Upper lobe of left lung (tissue), 6 donors: ENCODE measurements around the gene PABPN1L. TPM values are rescaled to one million over a fixed set of nuclear protein-coding genes. Genes with fewer than 3 reads are reported as not detected.

Source experiments
- ATAC-seq, 2 donors: fragments of 200-7000 bp; cut with Tn5 transposase; one replicate each; pipeline ENCODE4 v1.9.1; 2022; ENCODE audit warnings: mild to moderate bottlenecking in 2 of 2, moderate library complexity in 2 of 2; ENCODE audit not compliant: low FRiP score in 2 of 2
- DNase-seq, 2 donors: peaks; one replicate each; pipeline ENCODE4 v3.0.0-alpha.2; 2019 to 2020
- H3K27ac ChIP-seq, 4 donors: fragments of 200-600 bp; sonication (generic); one replicate each; pipeline ENCODE4 v1.5.1; 2016 to 2019
- H3K27me3 ChIP-seq, 4 donors: fragments of 200-600 bp; sonication (generic); one replicate each; pipeline ENCODE4 v1.5.1; 2017 to 2019
- H3K36me3 ChIP-seq, 4 donors: fragments of 200-600 bp; sonication (generic); one replicate each; pipeline ENCODE4 v1.5.1; 2016 to 2019
- H3K4me1 ChIP-seq, 4 donors: fragments of 200-600 bp; sonication (generic); one replicate each; pipeline ENCODE4 v1.5.1; 2018 to 2019
- H3K4me3 ChIP-seq, 4 donors: fragments of 200-600 bp; sonication (generic); one replicate each; pipeline ENCODE4 v1.5.1; 2017 to 2019; ENCODE audit warnings: mild to moderate bottlenecking in 2 of 4, moderate library complexity in 1 of 4
- H3K9me3 ChIP-seq, 4 donors: fragments of 200-600 bp; sonication (generic); one replicate each; pipeline ENCODE4 v1.5.1; 2018 to 2019
- CTCF ChIP-seq, 6 experiments: fragments of 450-650 bp in 4 of 6; fragments of 200-600 bp in 2 of 6; sonication (generic) in 2 of 6; IDR thresholded peaks; one replicate each; pipeline ENCODE4 v1.5.1; 2016 to 2019; ENCODE audit warnings: antibody characterized with exemption in 6 of 6
- EP300 ChIP-seq, 4 donors: sonication (generic); formaldehyde crosslinking; IDR thresholded peaks; one replicate each; pipeline ENCODE4 v1.5.1; 2017; ENCODE audit warnings: antibody characterized with exemption in 4 of 4, control low read depth in 2 of 4
- POLR2A ChIP-seq, 4 donors: fragments of 450-650 bp; IDR thresholded peaks; one replicate each; pipeline ENCODE4 v1.5.1; 2016 to 2017; ENCODE audit warnings: antibody characterized with exemption in 4 of 4, mild to moderate bottlenecking in 2 of 4
- POLR2AphosphoS5 ChIP-seq, 2 donors: sonication (generic); formaldehyde crosslinking; IDR thresholded peaks; one replicate each; pipeline ENCODE4 v1.5.1; 2017; ENCODE audit warnings: antibody characterized with exemption in 2 of 2
- WGBS, 2 donors: methylation state at CpG; one replicate each; pipeline ENCODE4 v1.1.5; 2017 to 2018; 5-methylcytosine and 5-hydroxymethylcytosine counted together
- total RNA-seq, 6 donors: library from RNA; depleted of rRNA in 4 of 6; stranded (reverse); fragments of >200 nt in 4 of 6; gene quantifications; one replicate each; pipeline versions ENCODE4 v1.1.0 to v1.2.1, GENCODE V29; 2016 to 2021
- donor health status: DM: no; HTN: no; CAD: no; lungs with moderate emphysema.
- donor health status: DM: no; HTN: yes; CAD: no; lungs with severe emphysema.

The PABPN1L gene
- total RNA-seq, 6 donors from 2014 or later: 0.20 TPM; not detected in 5

- WGBS, 2 donors: 87% methylated on average over 20 of the region's 20 CpGs
- Histone ChIP-seq H3K4me3 (no peak overlapping the region), H3K9me3 (no peaks in the 10 kb centered on the region), H3K36me3 (peaks cover 3 to 46% (median 34%) of the 10 kb centered on the region in 4 donors), H3K27ac (no peak overlapping the region), H3K27me3 (no peaks in the 10 kb centered on the region), H3K4me1 (peaks cover 21 to 34% (median 26%) of the 10 kb centered on the region in 4 donors)
- TF ChIP-seq POLR2A (IDR thresholded peaks at IDR 0.05) (no peak), EP300 (IDR thresholded peaks at IDR 0.05) (no peak), CTCF (IDR thresholded peaks at IDR 0.05) (no peak), POLR2AphosphoS5 (IDR thresholded peaks at IDR 0.05) (no peak)
- no peak for DNase-seq
- no peak for ATAC-seq
Measured at GRCh38 chr16:88859381-88860091, 6.9 kb downstream of the PABPN1L start.

- H3K4me3 ChIP-seq: peak overlapping the region; percentile 57 to 100 (median 88)
- ATAC-seq (peak; percentile 79 to 81), DNase-seq (peak; percentile 82 to 83)
- TF ChIP-seq POLR2A (IDR thresholded peaks at IDR 0.05) (no peak), POLR2AphosphoS5 (IDR thresholded peaks at IDR 0.05) (no peak), CTCF (IDR thresholded peaks at IDR 0.05) (peak; percentile 49 to 72 (median 58)), EP300 (IDR thresholded peaks at IDR 0.05) (no peak)
- peaks cover under 1 to 42% (median 31%) of the 10 kb centered on the region in 4 donors for H3K36me3 ChIP-seq
- WGBS, 2 donors: 20 to 22% methylated on average over 10 to 11 of the region's 12 CpGs
- peaks cover 27 to 48% (median 39%) of the 10 kb centered on the region in 4 donors for H3K4me1 ChIP-seq
- no peaks in the 10 kb centered on the region for H3K27me3 ChIP-seq
- no peaks in the 10 kb centered on the region for H3K9me3 ChIP-seq
- H3K27ac ChIP-seq: peak overlapping the region; percentile 65 to 91 (median 82)
Measured at GRCh38 chr16:88857728-88858339, 8.6 kb downstream of the PABPN1L start.

GRCh38 chr16:88856828-88857727 lies 9.4 kb downstream of the PABPN1L start, which contains the start of the genes GALNS and TRAPPC2L:
Gene GALNS (minus strand): TSS chr16:88856947. CDS start chr16:88856877, 70 bp downstream.
Gene TRAPPC2L (plus strand): TSS chr16:88857127. CDS start chr16:88857151, 24 bp downstream.
- H3K27me3 ChIP-seq: no peaks in the 10 kb centered on the region
- peak; percentile 99 to 100 for DNase-seq

More at GRCh38 chr16:88856828-88857727, 9.4 kb downstream of the PABPN1L start, which contains the start of the genes GALNS and TRAPPC2L:
- peak; percentile 97 to 98 for ATAC-seq
- H3K9me3 ChIP-seq: no peaks in the 10 kb centered on the region
- peak within 1 kb of the TSS; percentile 70 to 100 (median 88) for H3K4me3 ChIP-seq
- peak in 1 of 4 donors; percentile 15 for TF ChIP-seq EP300 (IDR thresholded peaks at IDR 0.05)
- peak in 1 of 6 experiments; percentile 19 for TF ChIP-seq CTCF (IDR thresholded peaks at IDR 0.05)
- peak in 3 of 4 donors; percentile 63 to 92 (median 77) for TF ChIP-seq POLR2A (IDR thresholded peaks at IDR 0.05)
- TF ChIP-seq POLR2AphosphoS5 (IDR thresholded peaks at IDR 0.05): peak; percentile 90 to 92
- peaks cover 0 to 34% (median 26%) of the 10 kb centered on the region in 4 donors for H3K36me3 ChIP-seq
- H3K27ac ChIP-seq: peak within 1 kb of the TSS; percentile 65 to 91 (median 82)
- peaks cover 27 to 48% (median 39%) of the 10 kb centered on the region in 4 donors for H3K4me1 ChIP-seq
- 0 to 2% methylated on average over 17 to 45 of the region's 87 CpGs for WGBS, 2 donors
